Natural killer cell (primary cell): ENCODE measurements around the gene CAT. TPM values are rescaled to one million over a fixed set of nuclear protein-coding genes. Genes with fewer than 3 reads are reported as not detected.

Source experiments
- ATAC-seq, 3 donors: fragments of 150-1000 bp in 2 of 3; fragments of 200-7000 bp in 1 of 3; cut with Tn5 transposase; 1 replicate in 1 of 3; 2 replicates in 2 of 3; pipeline ENCODE4 v1.10.0; 2021; ENCODE audit warnings: mild to moderate bottlenecking in 2 of 3, moderate library complexity in 2 of 3
- DNase-seq, 2 donors: peaks; one replicate each; pipeline versions ENCODE4 v3.0.0 to v3.0.0-alpha.2; 2013 to 2021; ENCODE audit warnings: mixed read lengths in 1 of 2
- H3K27ac ChIP-seq: one replicate; pipeline ENCODE4 v1.5.1; 2013; ENCODE audit warnings: mild to moderate bottlenecking, low read length
- H3K27me3 ChIP-seq: one replicate; pipeline ENCODE4 v1.6.1; 2013; ENCODE audit warnings: low read length; ENCODE audit not compliant: control insufficient read depth, insufficient read depth
- H3K36me3 ChIP-seq: one replicate; pipeline ENCODE4 v1.6.1; 2013; ENCODE audit warnings: low read length; ENCODE audit not compliant: control insufficient read depth, insufficient read depth
- H3K4me1 ChIP-seq: one replicate; pipeline ENCODE4 v1.6.1; 2013; ENCODE audit warnings: low read length; ENCODE audit not compliant: control insufficient read depth, insufficient read depth
- H3K4me3 ChIP-seq: one replicate; pipeline ENCODE4 v1.5.1; 2013; ENCODE audit warnings: low read length
- H3K9me3 ChIP-seq: one replicate; pipeline ENCODE4 v1.6.1; 2013; ENCODE audit warnings: low read length; ENCODE audit not compliant: control insufficient read depth, insufficient read depth
- H3K27ac Mint-ChIP-seq, 2 donors: one replicate each; pipeline ENCODE4 v1.8.0; 2022; ENCODE audit warnings: mild to moderate bottlenecking in 2 of 2, mixed read lengths in 2 of 2, moderate library complexity in 1 of 2
- H3K27me3 Mint-ChIP-seq, 2 donors: one replicate each; pipeline ENCODE4 v1.8.0; 2022; ENCODE audit warnings: low read depth in 2 of 2, mixed read lengths in 2 of 2
- H3K36me3 Mint-ChIP-seq: one replicate; pipeline ENCODE4 v1.8.0; 2022; ENCODE audit warnings: mixed read lengths
- H3K4me1 Mint-ChIP-seq, 2 donors: one replicate each; pipeline ENCODE4 v1.8.0; 2022; ENCODE audit warnings: mixed read lengths in 2 of 2
- H3K4me3 Mint-ChIP-seq: one replicate; pipeline ENCODE4 v1.8.0; 2022; ENCODE audit warnings: mild to moderate bottlenecking, moderate library complexity, mixed read lengths
- H3K9me3 Mint-ChIP-seq, 2 donors: one replicate each; pipeline ENCODE4 v1.8.0; 2022; ENCODE audit warnings: mixed read lengths in 2 of 2
- CTCF ChIP-seq: fragments of 200-600 bp; IDR thresholded peaks from one replicate; pipeline ENCODE4 v1.8.0; 2022; ENCODE audit warnings: antibody characterized with exemption
- WGBS: methylation state at CpG from one replicate; pipeline ENCODE4 v1.1.7; 2013; ENCODE audit warnings: missing lambda C conversion rate; ENCODE audit not compliant: insufficient coverage; 5-methylcytosine and 5-hydroxymethylcytosine counted together
- intact Hi-C: fragments of 100-400 bp; cut with micrococcal nuclease; formaldehyde crosslinking; loops from one replicate; pipeline ENCODE4 v1.14.2; 2022
- total RNA-seq, 4 donors: library from RNA; stranded (reverse); fragments of 120-200 nt in 1 of 4; gene quantifications; one replicate each; pipeline versions ENCODE4 v1.2.3 to v1.2.4, GENCODE V29; 2013 to 2022

CAT gene
- total RNA-seq, 3 donors from 2014 or later (not counting 1 experiment from before 2014, with no cell fraction given): 31.0 to 43.9 (median 36.3) TPM

- H3K27me3 Mint-ChIP-seq: no peaks in the 10 kb centered on the region
- no peak for TF ChIP-seq CTCF
- Histone ChIP-seq H3K36me3 (no peaks in the 10 kb centered on the region), H3K4me3 (no peak overlapping the region), H3K4me1 (peaks cover 3% of the 10 kb centered on the region), H3K27me3 (no peaks in the 10 kb centered on the region), H3K27ac (no peak overlapping the region), H3K9me3 (no peaks in the 10 kb centered on the region)
- intact Hi-C loops: no loop called here
- no peak for DNase-seq
- H3K9me3 Mint-ChIP-seq: no peaks in the 10 kb centered on the region
- H3K36me3 Mint-ChIP-seq: no peaks in the 10 kb centered on the region
- no peak overlapping the region for H3K4me3 Mint-ChIP-seq
- H3K27ac Mint-ChIP-seq: no peak overlapping the region
- 89% methylated on average over 3 of the region's 5 CpGs for WGBS
- H3K4me1 Mint-ChIP-seq: no peaks in the 10 kb centered on the region
- no peak for ATAC-seq
Observed at GRCh38 chr11:34505874-34506273, 67.1 kb downstream of the CAT start.

GRCh38 chr11:34507156-34507555 is 68.4 kb downstream of the CAT start:
- intact Hi-C loops: no loop called here
- Histone ChIP-seq H3K27me3 (no peaks in the 10 kb centered on the region), H3K9me3 (no peaks in the 10 kb centered on the region), H3K27ac (no peak overlapping the region), H3K4me3 (no peak overlapping the region), H3K36me3 (no peaks in the 10 kb centered on the region), H3K4me1 (no peaks in the 10 kb centered on the region)
- no peaks in the 10 kb centered on the region for H3K36me3 Mint-ChIP-seq
- no peaks in the 10 kb centered on the region for H3K4me1 Mint-ChIP-seq
- 85% methylated on average over 6 of the region's 6 CpGs for WGBS
- DNase-seq: no peak
- H3K27me3 Mint-ChIP-seq: no peaks in the 10 kb centered on the region
- no peaks in the 10 kb centered on the region for H3K9me3 Mint-ChIP-seq
- H3K27ac Mint-ChIP-seq: no peak overlapping the region
- no peak for ATAC-seq
- H3K4me3 Mint-ChIP-seq: no peak overlapping the region
- no peak for TF ChIP-seq CTCF

GRCh38 chr11:34507610-34508009 is 68.9 kb downstream of the CAT start:
- no peaks in the 10 kb centered on the region for H3K9me3 ChIP-seq
- Mint-ChIP-seq H3K27ac (no peak overlapping the region), H3K27me3 (no peaks in the 10 kb centered on the region), H3K4me1 (no peaks in the 10 kb centered on the region), H3K4me3 (no peak overlapping the region), H3K36me3 (no peaks in the 10 kb centered on the region), H3K9me3 (no peaks in the 10 kb centered on the region)
- 94% methylated on average over 2 of the region's 5 CpGs for WGBS
- intact Hi-C loops: no loop called here
- no peak overlapping the region for H3K4me3 ChIP-seq
- no peaks in the 10 kb centered on the region for H3K27me3 ChIP-seq
- H3K27ac ChIP-seq: no peak overlapping the region
- DNase-seq: no peak
- no peaks in the 10 kb centered on the region for H3K4me1 ChIP-seq
- no peak for ATAC-seq
- H3K36me3 ChIP-seq: no peaks in the 10 kb centered on the region
- TF ChIP-seq CTCF: no peak

GRCh38 chr11:34508524-34508923 is 69.8 kb downstream of the CAT start:
- Histone ChIP-seq H3K36me3 (no peaks in the 10 kb centered on the region), H3K27me3 (no peaks in the 10 kb centered on the region), H3K4me1 (no peaks in the 10 kb centered on the region), H3K27ac (no peak overlapping the region), H3K9me3 (no peaks in the 10 kb centered on the region), H3K4me3 (no peak overlapping the region)
- Mint-ChIP-seq H3K4me3 (no peak overlapping the region), H3K27me3 (no peaks in the 10 kb centered on the region), H3K27ac (no peak overlapping the region), H3K36me3 (no peaks in the 10 kb centered on the region), H3K4me1 (no peaks in the 10 kb centered on the region), H3K9me3 (no peaks in the 10 kb centered on the region)
- DNase-seq (no peak), ATAC-seq (no peak)
- intact Hi-C loops: no loop called here
- no CpG with 5 or more reads among the region's 2 CpGs for WGBS
- no peak for TF ChIP-seq CTCF
